Islet of Langerhans (tissue), 1 donor: ENCODE measurements around the gene ZDHHC17.
A peak's percentile ranks its signal among the peaks of the same experiment; 100 is the strongest.

Experiments used
- FAIRE-seq: peaks from one replicate; lab custom pipeline; 2011; peaks lifted over from hg19 to GRCh38; lab: Jason Lieb, UNC

Gene ZDHHC17

DNA sequence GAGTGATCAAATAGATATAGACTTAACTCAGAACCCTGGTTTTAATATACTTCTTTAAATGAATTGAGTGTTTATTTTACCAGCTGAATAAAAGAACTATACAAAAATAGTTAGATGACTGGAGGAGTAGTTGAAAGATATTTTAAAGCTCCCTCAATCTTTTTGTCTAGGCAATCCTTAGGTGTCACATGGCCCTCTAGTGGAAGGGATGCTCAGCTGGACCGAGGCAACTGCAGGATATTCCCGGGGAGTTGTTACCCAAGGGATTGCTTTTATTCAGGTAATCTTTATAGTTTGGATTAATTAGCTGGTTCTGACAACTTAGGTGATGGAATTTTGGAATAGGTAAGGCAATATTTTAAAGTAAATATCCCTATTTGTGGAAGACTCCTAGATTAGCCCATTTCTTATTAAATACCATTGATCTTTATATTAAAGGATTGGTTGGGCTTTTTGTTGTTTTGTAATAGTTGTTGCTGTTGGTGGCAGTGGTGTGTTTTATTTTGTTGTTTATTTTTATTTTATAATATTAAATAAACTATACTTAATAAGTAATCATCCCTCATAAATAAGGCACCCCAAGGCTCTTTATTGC is 57.1 kb downstream of the ZDHHC17 start:
- FAIRE-seq = no peak

DNA sequence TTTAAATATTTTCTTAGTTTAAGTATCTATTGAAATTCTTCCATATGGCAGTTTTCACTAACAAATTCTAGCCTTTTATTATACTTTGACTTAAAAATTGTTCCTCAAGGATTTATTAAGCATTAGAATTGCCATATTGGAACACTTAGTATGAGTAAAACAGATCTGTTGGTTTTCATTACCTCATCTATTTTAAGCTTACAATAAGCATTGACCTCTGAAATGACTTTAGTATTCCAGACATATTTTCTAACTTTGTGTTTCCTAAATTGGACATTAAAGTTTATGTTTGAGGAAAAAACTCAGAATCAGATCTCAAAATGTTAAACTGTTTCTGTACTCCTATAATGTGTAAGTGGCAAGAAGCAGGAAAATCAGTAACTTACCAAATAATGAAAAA is 66.5 kb downstream of the ZDHHC17 start:
- peak; percentile 69 for FAIRE-seq

DNA sequence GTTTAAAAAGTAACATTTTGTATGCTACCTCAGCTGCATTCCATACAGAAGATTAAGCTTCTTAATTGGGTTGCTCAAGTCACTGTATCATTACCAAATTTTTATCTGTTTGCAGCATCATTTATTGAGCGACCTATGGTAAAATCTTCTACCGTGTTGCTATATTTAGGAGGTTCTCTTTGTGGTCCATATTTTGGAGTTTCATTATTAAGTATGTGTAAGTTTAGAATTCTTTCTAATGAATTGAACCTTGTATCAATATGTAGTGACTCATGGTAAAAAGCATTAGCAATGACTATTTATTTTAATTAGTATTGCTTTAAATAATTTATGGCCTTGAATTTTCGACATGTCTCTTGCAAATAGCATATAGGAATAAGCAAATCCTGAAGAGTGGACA is 72.7 kb downstream of the ZDHHC17 start:
- no peak for FAIRE-seq

DNA sequence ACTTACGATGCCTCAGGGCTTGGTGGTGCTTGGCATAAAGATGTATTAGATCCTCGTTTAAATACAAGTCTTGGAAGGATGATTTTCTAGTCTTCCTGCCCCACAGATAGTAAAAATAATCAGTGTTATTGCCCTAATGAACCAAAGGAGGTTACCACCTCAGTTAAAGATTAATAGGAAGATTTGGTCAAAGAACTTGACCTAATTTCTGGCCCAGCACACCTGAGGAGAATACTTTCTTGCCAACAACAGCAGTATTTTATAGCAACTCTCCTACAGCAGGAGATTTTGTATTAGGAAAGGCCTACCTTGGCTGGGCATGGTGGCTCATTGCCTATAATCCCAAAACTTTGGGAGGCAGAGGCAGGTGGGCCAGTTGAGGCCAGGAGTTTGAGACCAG is 83.3 kb downstream of the ZDHHC17 start:
- FAIRE-seq = no peak

GRCh38 chr12:76848132-76848531 is 84.2 kb downstream of the ZDHHC17 start:
- FAIRE-seq = no peak

DNA sequence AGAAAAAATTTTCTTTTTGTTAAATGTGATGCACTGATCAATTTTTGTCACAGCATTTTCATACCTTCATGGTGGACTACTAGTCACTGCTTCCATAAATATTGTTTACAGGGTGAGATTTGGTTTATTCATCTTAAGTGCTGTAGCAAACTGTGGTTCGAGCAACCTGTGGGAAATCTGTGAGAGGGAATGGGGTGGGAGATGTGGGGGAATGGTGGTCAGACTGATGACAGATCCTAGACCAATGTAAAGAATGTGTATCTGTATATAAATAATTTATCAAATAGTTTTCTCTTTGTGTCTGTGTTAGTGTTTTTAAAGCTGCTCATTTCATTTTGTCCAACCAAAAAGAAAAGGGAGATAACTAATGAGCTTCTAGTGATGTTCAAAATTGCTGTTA is 88.2 kb downstream of the ZDHHC17 start:
- FAIRE-seq = no peak

DNA sequence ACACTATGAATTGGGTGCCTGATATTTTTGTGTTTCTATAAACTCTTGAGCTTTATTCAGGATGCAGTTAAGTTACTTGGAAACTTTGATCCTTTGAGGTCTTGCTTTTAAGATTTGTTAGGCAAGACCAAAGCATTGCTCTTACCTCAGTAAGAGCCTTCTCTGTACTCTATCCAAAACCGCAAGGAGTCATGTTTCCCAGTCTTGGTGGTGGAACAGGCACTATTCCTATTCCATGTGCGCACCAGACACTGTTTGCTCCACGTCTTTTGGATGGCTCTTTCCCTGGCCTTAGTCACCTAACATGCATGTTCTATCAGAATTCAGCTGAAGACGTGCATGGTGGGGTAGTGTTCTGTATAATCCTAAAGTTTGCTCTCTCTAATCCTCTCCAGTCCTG is 91.4 kb downstream of the ZDHHC17 start:
- no peak for FAIRE-seq

- FAIRE-seq = no peak
Measured at GRCh38 chr12:76856018-76856644, 92.2 kb downstream of the ZDHHC17 start.

DNA sequence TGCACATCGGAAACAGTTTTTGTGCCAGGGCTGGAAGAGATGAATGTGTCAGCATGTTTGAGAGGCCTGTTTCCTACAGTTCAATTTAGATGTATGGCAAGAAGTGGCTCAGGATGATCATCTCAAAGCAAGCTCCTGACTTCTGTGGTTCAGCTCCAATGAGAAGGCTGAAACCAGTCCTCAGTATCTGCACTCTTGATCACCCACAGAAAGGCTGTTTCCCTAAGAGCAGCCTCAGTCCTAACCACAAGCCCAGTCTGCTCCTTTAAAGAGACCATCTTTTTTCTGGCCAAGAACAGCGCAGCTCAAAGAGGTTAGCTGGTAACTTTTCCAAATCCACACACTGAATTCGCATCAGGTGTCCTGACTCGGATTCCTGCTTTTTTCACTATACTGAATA is 95.7 kb downstream of the ZDHHC17 start:
- no peak for FAIRE-seq

DNA sequence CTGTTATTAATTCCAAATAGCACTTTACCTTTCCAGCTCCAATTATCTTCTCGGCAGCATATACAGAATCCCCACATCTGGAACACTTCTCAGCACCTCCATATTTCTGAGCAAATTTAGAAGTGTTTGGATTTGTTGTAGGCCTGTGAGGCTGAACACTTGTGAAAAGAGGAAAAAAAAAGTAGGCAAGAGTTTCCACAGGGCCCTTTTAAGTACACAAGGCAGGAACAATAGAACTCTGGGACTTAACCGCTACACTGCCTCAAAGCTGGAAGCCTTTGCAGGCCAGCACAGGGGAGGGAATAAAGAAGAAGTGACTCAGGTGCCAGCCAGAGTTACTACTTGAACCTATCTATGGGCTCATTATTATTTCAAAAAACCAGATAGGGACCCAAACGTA is 96.3 kb downstream of the ZDHHC17 start:
- FAIRE-seq = no peak

DNA sequence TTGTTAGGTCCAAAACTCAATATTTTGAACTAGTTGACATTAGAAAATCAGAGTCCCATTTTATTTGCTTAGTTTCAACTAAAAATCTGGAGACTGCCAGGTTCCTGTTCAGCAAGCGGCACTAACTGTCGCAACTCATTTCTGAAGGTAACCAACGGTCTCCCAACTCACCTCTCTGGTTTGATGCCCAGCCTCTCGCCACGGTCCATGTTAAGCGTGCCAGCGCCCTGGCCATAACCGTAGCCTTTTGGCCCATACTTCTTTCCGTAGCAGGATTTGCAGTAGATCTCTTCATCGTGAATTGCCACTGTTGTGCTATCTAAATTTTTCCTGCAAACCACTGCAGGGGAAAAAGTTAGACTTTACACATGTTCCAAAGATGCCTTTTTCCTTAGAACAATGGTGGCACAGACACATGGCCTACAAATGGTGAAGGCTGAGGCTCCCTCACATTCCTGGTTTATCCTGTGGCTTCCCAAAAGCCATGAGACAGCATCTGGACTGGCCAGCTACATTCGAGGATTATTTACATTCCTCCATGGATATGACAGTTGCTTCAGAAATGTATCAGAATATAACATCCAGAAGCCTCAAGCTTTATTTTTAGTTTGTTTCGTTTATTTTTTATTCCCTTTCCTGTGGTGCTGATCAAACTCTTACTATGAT is 99.2 kb downstream of the ZDHHC17 start:
- FAIRE-seq = no peak

DNA sequence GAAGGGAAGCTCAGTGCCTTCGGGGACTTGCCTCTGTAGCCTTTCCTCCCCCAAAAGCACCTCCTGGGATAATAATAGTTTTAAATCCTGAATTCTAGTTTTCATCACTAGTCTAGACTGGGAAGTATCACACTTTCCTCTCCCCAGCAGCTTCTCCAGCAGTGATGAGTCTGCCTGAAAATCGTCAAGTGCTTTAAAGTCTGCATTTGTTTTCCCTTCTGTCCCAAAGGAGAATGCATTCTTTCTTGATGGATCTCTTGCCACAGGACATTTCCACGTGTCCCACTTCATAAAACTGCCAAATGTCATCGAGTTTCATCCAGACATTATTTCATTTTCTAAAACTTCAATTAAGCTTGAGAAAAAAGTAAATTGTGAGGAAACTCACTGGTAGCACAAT is 99.9 kb downstream of the ZDHHC17 start:
- FAIRE-seq = no peak

GRCh38 chr12:76864791-76865400 is 101.0 kb downstream of the ZDHHC17 start:
- no peak for FAIRE-seq

GRCh38 chr12:76866151-76866567 is 102.2 kb downstream of the ZDHHC17 start:
- no peak for FAIRE-seq

GRCh38 chr12:76866726-76867125 is 102.8 kb downstream of the ZDHHC17 start:
- FAIRE-seq = no peak

- FAIRE-seq = no peak
Measured at GRCh38 chr12:76871082-76871481, 107.2 kb downstream of the ZDHHC17 start.

GRCh38 chr12:76871742-76872141 is 107.8 kb downstream of the ZDHHC17 start:
- no peak for FAIRE-seq

- no peak for FAIRE-seq
Measured at GRCh38 chr12:76872415-76872814, 108.5 kb downstream of the ZDHHC17 start.

- FAIRE-seq = no peak
Measured at GRCh38 chr12:76874027-76874426, 110.1 kb downstream of the ZDHHC17 start.

DNA sequence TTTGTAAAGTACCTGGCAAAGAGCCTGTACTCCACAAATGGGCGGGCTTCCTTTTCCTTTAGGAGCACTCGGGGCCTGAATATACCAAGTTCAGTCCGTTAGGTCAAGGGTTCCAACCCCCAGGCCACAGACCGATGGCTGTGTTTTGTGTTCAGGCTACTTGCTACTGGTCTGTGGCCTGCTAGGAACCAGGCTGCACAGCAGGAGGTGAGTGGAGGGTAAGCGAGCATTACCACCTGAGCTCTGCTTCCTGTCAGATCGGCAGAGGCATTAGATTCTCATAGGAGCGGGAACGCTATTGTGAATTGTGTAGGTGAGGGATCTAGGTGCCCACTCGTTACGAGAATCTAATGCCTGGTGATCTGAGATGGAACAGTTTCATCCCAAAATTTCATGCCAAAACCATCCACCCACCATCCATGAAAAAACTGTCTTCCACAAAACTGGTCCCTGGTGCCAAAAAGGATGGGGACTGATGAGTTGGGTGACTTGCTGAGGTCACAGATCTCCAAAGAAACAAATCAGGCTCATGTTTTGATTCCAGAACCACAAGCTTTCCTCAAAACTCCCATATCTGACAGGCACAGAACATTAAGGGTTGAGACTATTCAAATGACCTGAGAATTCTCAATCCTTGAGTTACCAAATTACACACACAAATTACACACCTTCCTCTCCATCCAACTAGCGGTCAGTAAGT is 110.7 kb downstream of the ZDHHC17 start:
- FAIRE-seq = no peak

GRCh38 chr12:76876696-76877229 is 112.8 kb downstream of the ZDHHC17 start:
- FAIRE-seq = no peak

- no peak for FAIRE-seq
Measured at GRCh38 chr12:76878099-76878898, 114.4 kb downstream of the ZDHHC17 start.
